Kidney epithelial cell (primary cell): Measurements from ENCODE around the gene GRK4. TPM values are rescaled to one million over a fixed set of nuclear protein-coding genes. Genes with fewer than 3 reads are reported as not detected.
"Not testable (repeated sequence)": the region's sequence is repeated elsewhere in the genome, so short reads cannot be mapped to it uniquely, and the experiment has no call there.

Source experiments
- DNase-seq: peaks from one replicate; pipeline ENCODE4 v3.0.0-alpha.2; 2010; ENCODE audit warnings: low read depth
- H3K27me3 ChIP-seq: 2 replicates; pipeline ENCODE4 v1.6.0; 2011; ENCODE audit warnings: low read length; ENCODE audit not compliant: control insufficient read depth, insufficient read depth
- H3K36me3 ChIP-seq: 2 replicates; pipeline ENCODE4 v1.5.1; 2011; ENCODE audit warnings: low read length; ENCODE audit not compliant: control insufficient read depth, insufficient read depth
- H3K4me3 ChIP-seq: 2 replicates; pipeline ENCODE4 v1.5.1; 2011; ENCODE audit warnings: low read depth, mild to moderate bottlenecking, control low read depth, low read length
- CTCF ChIP-seq: IDR thresholded peaks from 2 replicates; pipeline ENCODE4 v1.5.1; 2011; ENCODE audit warnings: mild to moderate bottlenecking, moderate library complexity, low read length, control low read depth, inconsistent platforms; ENCODE audit not compliant: insufficient read depth, poor library complexity, severe bottlenecking
- total RNA-seq: library from RNA; depleted of rRNA; stranded (reverse); fragments of >200 nt; gene quantifications from 2 replicates; pipeline ENCODE4 v1.2.3, GENCODE V29; 2015

Gene GRK4
- total RNA-seq, 1 donor from 2014 or later, result 6.3 TPM

GRCh38 chr4:2948895-2949781 lies 14.2 kb upstream of the GRK4 start:
- no peak for DNase-seq
- Histone ChIP-seq H3K27me3 (no peaks in the 10 kb centered on the region), H3K36me3 (no peaks in the 10 kb centered on the region), H3K4me3 (no peak overlapping the region)
- TF ChIP-seq CTCF, result peak; percentile 67

GRCh38 chr4:2949782-2950125 lies 13.6 kb upstream of the GRK4 start:
- no peaks in the 10 kb centered on the region for H3K36me3 ChIP-seq
- no peak overlapping the region for H3K4me3 ChIP-seq
- no peaks in the 10 kb centered on the region for H3K27me3 ChIP-seq
- no peak for DNase-seq
- TF ChIP-seq CTCF, result no peak

- no peak overlapping the region for H3K4me3 ChIP-seq
- no peak for TF ChIP-seq CTCF
- H3K36me3 ChIP-seq, result no peaks in the 10 kb centered on the region
Measured at GRCh38 chr4:2950221-2950989, 13.0 kb upstream of the GRK4 start.

GRCh38 chr4:2953496-2953895 lies 9.9 kb upstream of the GRK4 start:
- DNase-seq, result no peak
- Histone ChIP-seq H3K27me3 (no peaks in the 10 kb centered on the region), H3K36me3 (peaks cover 2% of the 10 kb centered on the region), H3K4me3 (no peak overlapping the region)
- no peak for TF ChIP-seq CTCF

More at GRCh38 chr4:2950221-2950989, 13.0 kb upstream of the GRK4 start:
- no peak for DNase-seq
- H3K27me3 ChIP-seq, result no peaks in the 10 kb centered on the region

GRCh38 chr4:2954358-2955185 lies 8.8 kb upstream of the GRK4 start:
- no peak for DNase-seq
- TF ChIP-seq CTCF, result peak; percentile 43
- Histone ChIP-seq H3K27me3 (no peaks in the 10 kb centered on the region), H3K4me3 (no peak overlapping the region), H3K36me3 (peaks cover 2% of the 10 kb centered on the region)

GRCh38 chr4:2955186-2956044 lies 8.0 kb upstream of the GRK4 start:
- H3K4me3 ChIP-seq, H3K36me3 ChIP-seq, DNase-seq, H3K27me3 ChIP-seq: not testable (repeated sequence)
